ENCODE data around the gene TRAF3.

DNA sequence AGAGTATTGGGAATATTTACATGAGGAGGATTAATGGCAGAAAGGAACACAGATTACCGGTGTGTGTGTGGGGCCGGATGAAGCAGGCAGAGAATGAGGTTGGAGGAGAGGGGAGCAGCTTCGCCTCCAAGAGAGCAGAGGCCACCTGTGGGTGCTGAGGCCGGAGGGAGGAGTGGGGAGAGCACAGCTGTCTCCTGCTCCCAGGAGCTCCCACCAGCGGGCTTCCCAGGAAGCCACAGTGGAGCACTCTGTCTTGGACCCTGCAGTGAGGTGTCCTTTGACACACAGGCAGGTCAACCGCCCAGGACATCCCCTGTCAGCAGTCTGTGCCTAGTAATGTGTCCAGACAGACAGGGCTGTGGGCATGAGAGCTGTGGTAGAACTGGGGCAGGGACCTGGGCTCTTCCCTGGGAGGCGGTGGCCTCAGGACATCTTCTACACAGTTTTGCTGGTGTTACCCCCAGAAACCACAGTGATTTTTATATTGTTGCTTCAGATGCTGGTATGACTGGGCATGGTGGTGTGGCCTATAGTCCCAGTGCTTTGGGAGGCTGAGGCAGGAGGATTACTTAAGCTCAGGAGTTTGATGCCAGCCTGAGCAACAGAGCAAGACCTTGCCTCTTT is 126.8 kb downstream of the TRAF3 start:
- TF ChIP-seq, protein P1, sequence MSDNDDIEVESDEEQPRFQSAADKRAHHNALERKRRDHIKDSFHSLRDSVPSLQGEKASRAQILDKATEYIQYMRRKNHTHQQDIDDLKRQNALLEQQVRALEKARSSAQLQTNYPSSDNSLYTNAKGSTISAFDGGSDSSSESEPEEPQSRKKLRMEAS (IDR thresholded peaks at IDR 0.05) = no peak
- TF ChIP-seq TCF12 (IDR thresholded peaks at IDR 0.05; ENCODE audit: low read depth) = no peak
